ENCODE results near the gene ZNF385C. TPM values are rescaled to one million over a fixed set of nuclear protein-coding genes. Genes with fewer than 3 reads are reported as not detected.

The ZNF385C gene
- total RNA-seq, 1 experiment from 2014 or later, result 2.8 TPM

- no peak for DNase-seq
- Histone ChIP-seq H2BK15ac (ENCODE audit: low read depth, low read length) (no peak overlapping the region), H2AK5ac (ENCODE audit: insufficient read length, low read length) (no peak overlapping the region), H3K79me1 (ENCODE audit: insufficient read depth, low read depth, low read length, poor library complexity, severe bottlenecking) (no peaks in the 10 kb centered on the region), H3K79me2 (ENCODE audit: insufficient read depth, low read length) (no peaks in the 10 kb centered on the region), H3K14ac (ENCODE audit: insufficient read depth, low read length) (no peak overlapping the region), H3K18ac (ENCODE audit: insufficient read length, low read depth, low read length) (no peak overlapping the region), H3K23ac (ENCODE audit: insufficient read length, low read depth, low read length) (no peak overlapping the region), H4K5ac (ENCODE audit: insufficient read length, low read depth, low read length) (no peak overlapping the region), H2AFZ (ENCODE audit: low read length) (no peak overlapping the region), H4K91ac (ENCODE audit: insufficient read length, low read depth, low read length) (no peak overlapping the region), H3K23me2 (ENCODE audit: insufficient read length, low read depth, low read length, poor library complexity, severe bottlenecking) (peaks cover 6% of the 10 kb centered on the region), H2BK12ac (ENCODE audit: insufficient read length, low read depth, low read length) (no peak overlapping the region), H2BK20ac (ENCODE audit: low read depth, low read length, poor library complexity, severe bottlenecking) (no peak overlapping the region), H3K56ac (ENCODE audit: insufficient read length, low read depth, low read length) (no peak overlapping the region), H4K20me1 (ENCODE audit: control insufficient read depth, insufficient read depth, insufficient read length) (no peaks in the 10 kb centered on the region), H4K8ac (replicated peaks; ENCODE audit: insufficient read length, low read depth, low read length) (no peak overlapping the region), H3K4me1 (ENCODE audit: insufficient read depth, low read length) (0 out of 2 replicates have a peak, but pooled peaks cover 3% of the 10 kb centered on the region), H3K9ac (ENCODE audit: extremely low read depth, insufficient read length, low read length) (no peak overlapping the region), H3K27ac (ENCODE audit: insufficient read length, low read depth, low read length) (no peak overlapping the region), H3T11ph (ENCODE audit: low read length) (no peak overlapping the region), H3K27me3 (ENCODE audit: insufficient read depth, low read length) (no peaks in the 10 kb centered on the region), H2BK120ac (ENCODE audit: low read depth, low read length, poor library complexity, severe bottlenecking) (no peak overlapping the region), H3K4me2 (ENCODE audit: insufficient read depth, insufficient read length, low read length) (peak overlapping the region; percentile 48), H3K9me3 (ENCODE audit: control insufficient read depth, low read depth, low read length) (no peaks in the 10 kb centered on the region), H3K4ac (ENCODE audit: low read depth, low read length) (no peak overlapping the region), H2BK5ac (ENCODE audit: insufficient read length, low read length) (no peak overlapping the region)
- H3K27ac Mint-ChIP-seq, result no peak overlapping the region
- H3K27me3 Mint-ChIP-seq (ENCODE audit: low read depth), result peaks cover 14% of the 10 kb centered on the region
- no peaks in the 10 kb centered on the region; a peak in 1 of 7 replicates for H3K36me3 Mint-ChIP-seq (ENCODE audit: insufficient read depth in 1 of 3, low read depth in 3 of 3)
- no peak for TF ChIP-seq CTCF (conservative IDR thresholded peaks at IDR 0.05)
- H3K4me3 Mint-ChIP-seq, result peak overlapping the region; percentile 61 to 79
- H3K9me3 Mint-ChIP-seq, result no peaks in the 10 kb centered on the region
- H3K4me1 Mint-ChIP-seq, result peaks cover 6 to 24% of the 10 kb centered on the region in 2 experiments
- WGBS (ENCODE audit: extremely low coverage, insufficient read length, low lambda C conversion rate), result no CpG with 5 or more reads among the region's 3 CpGs
Measured at GRCh38 chr17:42071810-42072209, 26.5 kb downstream of the ZNF385C start.

All from H9 (cell line).